Muscle layer of duodenum (tissue), 2 donors: ENCODE data around the gene SGF29.
A peak's percentile ranks its signal among the peaks of the same experiment; 100 is the strongest.
"Not testable (repeated sequence)": the region's sequence is repeated elsewhere in the genome, so short reads cannot be mapped to it uniquely, and the experiment has no call there.

ENCODE experiments used
- H3K27ac ChIP-seq: one replicate; pipeline ENCODE4 v1.7.0; 2013; ENCODE audit warnings: mild to moderate bottlenecking, low read length
- H3K27me3 ChIP-seq: one replicate; pipeline ENCODE4 v1.7.0; 2013; ENCODE audit warnings: low read depth, mild to moderate bottlenecking, control low read depth, low read length
- H3K36me3 ChIP-seq, 2 donors: one replicate each; pipeline ENCODE4 v1.7.0; 2013; ENCODE audit warnings: low read length in 2 of 2, control low read depth in 1 of 2, mild to moderate bottlenecking in 1 of 2; ENCODE audit not compliant: insufficient read depth in 2 of 2, control insufficient read depth in 1 of 2
- H3K4me1 ChIP-seq, 2 donors: one replicate each; pipeline ENCODE4 v1.7.0; 2013; ENCODE audit warnings: low read length in 2 of 2, mild to moderate bottlenecking in 2 of 2, control low read depth in 1 of 2, moderate library complexity in 1 of 2; ENCODE audit not compliant: insufficient read depth in 2 of 2, control insufficient read depth in 1 of 2
- H3K4me3 ChIP-seq, 2 donors: one replicate each; pipeline ENCODE4 v1.7.0; 2013; ENCODE audit warnings: low read length in 2 of 2, low read depth in 1 of 2, mild to moderate bottlenecking in 1 of 2
- H3K9me3 ChIP-seq, 2 donors: one replicate each; pipeline ENCODE4 v1.7.0; 2013; ENCODE audit warnings: low read length in 2 of 2, control low read depth in 1 of 2, mild to moderate bottlenecking in 1 of 2; ENCODE audit not compliant: control insufficient read depth in 1 of 2
- donor health status: healthy.

Gene SGF29

DNA sequence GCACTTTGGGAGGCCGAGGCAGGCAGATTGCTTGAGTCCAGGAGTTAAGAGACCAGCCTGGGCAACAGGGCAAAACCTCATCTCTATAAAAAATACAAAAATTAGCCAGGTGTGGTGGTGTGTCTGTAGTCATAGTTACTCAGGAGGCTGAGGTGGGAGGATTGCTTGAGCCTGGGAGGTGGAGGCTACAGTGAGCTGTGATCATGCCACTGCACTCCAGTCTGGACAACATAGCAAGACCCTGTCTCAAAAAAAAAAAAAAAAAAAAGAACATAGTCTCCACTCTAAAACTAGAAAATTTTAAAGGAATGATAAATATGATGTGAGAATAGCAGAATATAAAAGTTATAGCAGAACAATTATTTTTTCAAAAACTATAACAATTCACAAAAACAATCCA lies 66.6 kb downstream of the SGF29 start:
- H3K27ac ChIP-seq, H3K4me1 ChIP-seq, H3K4me3 ChIP-seq, H3K9me3 ChIP-seq, H3K36me3 ChIP-seq, H3K27me3 ChIP-seq: not testable (repeated sequence)

DNA sequence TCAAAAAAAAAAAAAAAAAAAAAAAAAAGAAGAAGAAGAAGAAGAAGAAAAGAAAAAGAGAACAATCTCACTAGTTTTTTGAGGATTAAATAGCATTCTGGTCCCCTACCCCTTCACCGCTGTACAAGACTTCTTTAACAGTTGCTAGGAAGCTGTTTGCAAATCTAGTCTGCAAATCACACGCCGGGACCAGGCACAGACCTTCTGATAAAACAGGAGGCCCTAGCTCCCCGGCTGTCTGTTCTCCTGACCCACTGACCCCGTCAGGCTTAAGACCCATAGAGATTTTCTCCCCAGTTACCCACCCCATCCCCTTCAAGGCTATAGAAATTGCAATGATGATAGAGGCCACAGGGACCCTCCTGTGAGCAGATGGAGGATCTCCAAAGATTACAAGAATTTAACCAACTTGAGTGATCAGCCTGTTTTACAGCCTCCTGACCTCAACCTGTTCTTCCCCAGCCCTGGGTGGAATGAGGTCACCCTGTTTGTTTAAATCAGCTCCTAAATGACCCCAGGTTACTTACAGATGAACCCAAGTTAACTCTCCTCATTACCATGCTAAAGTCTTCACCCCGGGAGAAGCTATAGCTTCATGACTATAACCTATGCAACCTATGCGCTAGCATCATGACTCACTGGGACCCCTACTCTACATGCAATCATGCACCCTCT lies 67.9 kb downstream of the SGF29 start:
- Histone ChIP-seq H3K27me3 (no peaks in the 10 kb centered on the region), H3K36me3 (no peaks in the 10 kb centered on the region), H3K27ac (no peak overlapping the region), H3K4me1 (no peaks in the 10 kb centered on the region), H3K9me3 (no peaks in the 10 kb centered on the region), H3K4me3 (no peak overlapping the region)

DNA sequence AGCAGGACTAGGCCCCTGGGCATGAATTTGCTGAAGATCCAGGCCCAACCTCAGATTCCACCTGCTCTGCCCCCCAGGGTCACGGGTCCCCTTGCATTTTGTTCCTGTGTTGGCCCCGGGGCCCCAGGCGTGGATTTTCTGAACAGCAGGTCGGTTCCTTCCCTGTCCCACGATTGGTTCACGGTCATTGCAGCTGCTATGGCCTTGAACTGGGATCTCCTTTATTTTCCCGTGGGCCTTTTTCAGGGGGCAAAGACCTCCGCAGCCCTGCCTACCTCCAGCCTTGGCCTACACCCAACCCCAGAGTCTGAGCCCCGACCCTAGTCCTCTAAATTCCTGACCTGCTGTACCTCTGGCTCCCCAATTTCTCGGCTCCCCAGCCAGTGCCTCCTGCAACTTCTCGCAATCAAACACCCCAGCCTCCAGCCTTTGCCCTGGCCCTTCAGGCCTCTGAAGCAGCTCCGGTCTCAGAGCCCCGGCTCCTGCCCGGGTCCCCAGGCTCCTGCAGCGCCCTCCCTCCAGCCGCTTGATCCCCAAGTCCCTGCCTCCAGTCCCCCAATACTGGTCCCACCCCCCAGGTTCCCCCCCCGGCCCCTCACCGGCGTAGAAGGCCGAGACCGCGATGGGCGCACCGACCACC lies 68.9 kb downstream of the SGF29 start:
- not testable (repeated sequence) for H3K27me3 ChIP-seq, H3K9me3 ChIP-seq, H3K4me1 ChIP-seq, H3K27ac ChIP-seq, H3K36me3 ChIP-seq
- peak overlapping the region; percentile 37 to 62 for H3K4me3 ChIP-seq

GRCh38 chr16:28623172-28623711 lies 69.5 kb downstream of the SGF29 start:
- Histone ChIP-seq H3K27me3 (no peaks in the 10 kb centered on the region), H3K36me3 (no peaks in the 10 kb centered on the region), H3K4me3 (peak overlapping the region; percentile 37 to 62), H3K4me1 (no peaks in the 10 kb centered on the region), H3K27ac (no peak overlapping the region), H3K9me3 (no peaks in the 10 kb centered on the region)

GRCh38 chr16:28630905-28631304 lies 77.2 kb downstream of the SGF29 start:
- H3K9me3 ChIP-seq, H3K27ac ChIP-seq, H3K27me3 ChIP-seq, H3K4me3 ChIP-seq, H3K4me1 ChIP-seq, H3K36me3 ChIP-seq: not testable (repeated sequence)

DNA sequence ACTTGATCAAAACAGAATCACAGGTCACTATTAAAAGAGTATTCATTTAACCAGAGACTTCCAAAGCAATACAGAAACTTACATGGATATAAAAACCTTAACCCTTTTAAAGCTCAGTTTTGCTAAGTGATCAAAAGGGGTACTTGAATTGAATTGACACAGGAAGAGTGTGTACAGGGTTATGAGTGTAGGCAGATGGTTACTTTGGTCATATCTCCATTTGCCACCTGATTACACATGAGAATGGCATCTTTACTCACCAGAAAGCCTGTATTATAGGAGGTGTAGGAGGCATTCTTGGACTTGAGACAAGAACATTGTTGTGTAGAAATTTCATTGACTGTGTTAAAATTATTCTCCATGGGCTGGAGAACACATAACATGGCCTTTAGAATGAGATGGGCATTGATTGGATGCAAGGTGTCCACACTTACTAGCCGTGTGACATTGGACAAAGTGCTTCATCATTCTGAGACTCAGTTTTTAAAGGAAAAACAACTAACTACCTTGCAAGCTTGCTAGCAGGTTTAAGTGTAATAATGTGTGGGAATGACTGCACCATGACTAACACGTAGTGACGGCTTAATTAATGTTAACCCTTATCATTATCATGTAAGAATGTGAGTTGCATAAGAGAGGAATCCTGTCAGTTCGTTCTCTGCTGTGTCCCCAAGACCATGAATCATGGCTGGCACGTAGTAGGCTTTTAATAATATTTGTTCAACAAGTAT lies 82.5 kb downstream of the SGF29 start:
- H3K4me3 ChIP-seq, H3K36me3 ChIP-seq, H3K27ac ChIP-seq, H3K4me1 ChIP-seq, H3K27me3 ChIP-seq, H3K9me3 ChIP-seq: not testable (repeated sequence)

DNA sequence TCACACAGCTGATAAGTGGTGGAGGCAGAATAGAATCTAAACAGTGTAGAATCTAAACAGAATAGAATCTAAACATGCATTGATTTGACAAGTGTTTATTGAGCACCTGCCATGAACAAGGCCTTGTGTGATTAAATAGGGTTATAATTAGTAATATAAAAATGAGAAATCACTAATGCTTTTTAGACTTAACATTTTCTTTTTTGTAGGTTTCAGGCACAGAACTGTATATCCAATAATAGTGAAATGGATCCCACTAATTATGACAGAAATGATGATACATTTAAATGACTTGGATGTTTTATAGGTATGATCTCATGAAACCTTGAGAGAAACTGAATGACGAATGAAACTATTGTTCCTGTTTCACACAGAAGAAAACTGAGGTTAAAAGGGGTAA lies 84.0 kb downstream of the SGF29 start, which contains the start of gene NPIPB8:
Gene NPIPB8 (plus strand): TSS at position 301 of the 400 bp plus-strand sequence. CDS start 296 bp downstream, outside the sequence.
- H3K27ac ChIP-seq, H3K4me1 ChIP-seq, H3K4me3 ChIP-seq, H3K36me3 ChIP-seq, H3K9me3 ChIP-seq, H3K27me3 ChIP-seq: not testable (repeated sequence)

GRCh38 chr16:28638359-28638758 lies 84.6 kb downstream of the SGF29 start:
- H3K27me3 ChIP-seq, H3K4me1 ChIP-seq, H3K4me3 ChIP-seq, H3K9me3 ChIP-seq, H3K27ac ChIP-seq, H3K36me3 ChIP-seq: not testable (repeated sequence)

- H3K4me1 ChIP-seq, H3K27me3 ChIP-seq, H3K9me3 ChIP-seq, H3K36me3 ChIP-seq, H3K4me3 ChIP-seq, H3K27ac ChIP-seq: not testable (repeated sequence)
Measured at GRCh38 chr16:28639959-28640358, 86.2 kb downstream of the SGF29 start.
